Activated effector memory CD4-positive, alpha-beta T cell treated with anti-CD3 and anti-CD28 coated beads, Interleukin-2, amount 50 U/mL, for 16 hours (primary cell): ENCODE measurements around the gene COA8.
A peak's percentile ranks its signal among the peaks of the same experiment; 100 is the strongest.
"Not testable (repeated sequence)": the region's sequence is repeated elsewhere in the genome, so short reads cannot be mapped to it uniquely, and the experiment has no call there.

Experiments
- DNase-seq: peaks from one replicate; pipeline ENCODE4 v3.0.0-alpha.2; 2020

COA8 gene

DNA sequence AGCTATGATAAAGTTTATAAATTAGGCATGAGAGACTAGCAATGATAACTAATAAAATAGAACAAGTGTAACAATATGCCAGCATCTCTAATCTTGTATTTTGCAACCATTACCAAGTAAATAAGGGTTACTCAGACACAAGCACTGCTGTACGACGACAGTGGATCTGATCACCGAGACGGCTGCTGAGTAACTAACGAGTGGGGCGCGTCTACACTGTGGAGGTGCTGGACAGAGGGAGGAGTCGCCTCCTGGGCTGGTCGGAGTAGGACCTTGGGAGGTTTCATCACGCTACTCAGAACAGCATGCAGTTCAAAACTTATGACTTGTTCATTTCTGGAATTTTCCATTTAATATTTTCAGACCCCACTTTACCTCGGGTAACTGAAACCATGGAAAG, 18.4 kb downstream of the COA8 start:
- no peak for DNase-seq

DNA sequence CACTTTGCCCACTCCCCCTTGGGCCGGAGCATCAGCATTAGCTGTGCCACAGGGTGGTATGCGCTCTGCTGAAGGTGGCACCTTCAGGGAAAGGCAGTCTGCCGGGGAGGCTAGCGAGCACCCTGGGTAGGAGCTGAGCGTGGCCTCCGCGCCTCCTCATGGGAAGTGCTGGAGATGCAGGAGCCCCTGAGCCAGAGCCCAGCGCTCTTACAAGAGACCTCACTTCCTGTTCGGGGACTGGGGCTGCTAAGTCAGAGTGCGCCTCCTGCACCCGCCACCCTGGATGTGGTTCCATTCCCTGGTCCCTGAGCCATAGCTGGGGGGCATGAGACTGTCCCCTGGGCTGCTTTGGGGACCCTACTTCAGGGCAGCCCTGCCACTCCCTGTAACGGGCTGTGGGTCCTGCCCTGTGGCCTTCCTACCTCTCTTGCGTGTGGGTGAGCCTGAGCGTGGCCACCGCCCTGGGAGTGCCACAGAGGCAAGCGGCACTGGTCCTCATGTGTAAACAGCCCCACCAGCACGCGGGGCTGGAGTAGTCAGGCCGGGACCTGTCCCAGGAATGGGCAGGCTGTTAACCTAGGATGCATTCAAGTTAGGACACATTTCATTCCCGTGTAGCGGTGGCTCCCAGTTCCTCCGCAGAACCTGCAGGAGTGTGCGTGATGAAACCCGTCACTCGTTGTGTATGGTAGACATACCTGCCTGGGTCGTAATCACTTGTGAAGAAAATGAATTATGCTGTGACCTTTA, 19.4 kb downstream of the COA8 start:
- no peak for DNase-seq

DNA sequence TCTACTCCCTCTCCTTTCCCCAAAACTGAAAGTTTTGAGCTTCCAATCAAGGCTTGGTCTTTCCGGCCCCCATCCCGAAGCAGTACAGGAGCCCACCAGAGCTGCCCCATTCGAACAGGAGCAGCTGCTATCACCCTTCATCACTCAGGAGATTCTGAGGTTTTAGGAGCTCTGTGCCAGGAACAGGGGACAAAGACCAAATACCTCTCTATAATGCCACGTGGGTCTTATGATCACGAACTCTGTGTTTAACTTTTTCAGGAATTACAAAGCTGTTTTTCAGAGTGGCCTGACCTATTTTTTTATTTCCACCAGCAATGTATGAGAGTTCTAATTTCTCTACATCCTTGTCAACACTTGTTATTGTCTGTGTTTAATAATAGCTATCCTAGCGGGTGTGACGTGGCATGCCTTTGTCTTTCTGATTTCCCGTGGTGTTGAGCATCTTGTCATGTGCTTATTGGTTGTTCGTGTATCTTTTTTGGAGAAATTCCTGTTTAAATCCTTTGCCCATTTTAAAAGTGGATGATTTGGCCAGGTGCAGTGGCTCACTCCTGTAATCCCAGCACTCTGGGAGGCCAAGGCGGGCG, 21.7 kb downstream of the COA8 start:
- no peak for DNase-seq

DNA sequence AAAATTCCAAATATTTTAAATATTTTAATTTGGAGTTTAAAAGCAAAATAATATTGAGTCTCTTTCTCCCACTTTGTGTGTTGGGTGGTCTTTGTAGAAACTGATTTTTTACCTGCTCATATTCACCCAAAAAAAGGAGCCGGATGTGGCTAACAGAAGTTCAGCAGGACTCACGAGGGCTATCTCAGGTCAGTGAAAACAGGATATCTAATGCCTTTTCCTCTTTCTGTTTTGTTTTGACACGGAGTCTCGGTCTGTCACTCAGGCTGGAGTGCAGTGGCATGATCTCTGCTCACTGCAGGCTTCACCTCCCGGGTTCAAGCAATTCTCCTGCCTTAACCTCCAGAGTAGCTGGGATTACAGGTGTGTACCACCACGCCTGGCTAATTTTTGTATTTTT, 30.8 kb downstream of the COA8 start:
- DNase-seq, result no peak

DNA sequence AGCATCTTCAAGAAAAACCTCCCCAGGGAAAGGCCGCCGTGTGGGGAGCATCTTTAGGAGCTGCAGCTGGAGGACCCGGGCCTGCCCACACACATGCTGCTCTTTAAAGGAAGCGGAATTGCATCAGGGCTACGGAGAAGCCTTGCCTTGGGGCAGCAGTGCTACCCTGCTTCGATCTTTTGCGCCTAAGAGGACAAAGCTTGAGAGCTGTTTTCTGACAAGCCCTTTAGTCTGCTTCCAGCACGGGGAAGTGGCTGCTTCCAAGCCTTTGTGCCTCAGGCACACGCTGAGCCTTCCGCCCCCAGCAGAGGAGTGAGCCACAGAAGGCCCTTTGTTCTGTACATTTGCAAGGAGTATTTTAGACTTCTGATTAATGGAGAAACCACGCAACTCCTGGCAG, 31.5 kb downstream of the COA8 start:
- DNase-seq, result no peak

DNA sequence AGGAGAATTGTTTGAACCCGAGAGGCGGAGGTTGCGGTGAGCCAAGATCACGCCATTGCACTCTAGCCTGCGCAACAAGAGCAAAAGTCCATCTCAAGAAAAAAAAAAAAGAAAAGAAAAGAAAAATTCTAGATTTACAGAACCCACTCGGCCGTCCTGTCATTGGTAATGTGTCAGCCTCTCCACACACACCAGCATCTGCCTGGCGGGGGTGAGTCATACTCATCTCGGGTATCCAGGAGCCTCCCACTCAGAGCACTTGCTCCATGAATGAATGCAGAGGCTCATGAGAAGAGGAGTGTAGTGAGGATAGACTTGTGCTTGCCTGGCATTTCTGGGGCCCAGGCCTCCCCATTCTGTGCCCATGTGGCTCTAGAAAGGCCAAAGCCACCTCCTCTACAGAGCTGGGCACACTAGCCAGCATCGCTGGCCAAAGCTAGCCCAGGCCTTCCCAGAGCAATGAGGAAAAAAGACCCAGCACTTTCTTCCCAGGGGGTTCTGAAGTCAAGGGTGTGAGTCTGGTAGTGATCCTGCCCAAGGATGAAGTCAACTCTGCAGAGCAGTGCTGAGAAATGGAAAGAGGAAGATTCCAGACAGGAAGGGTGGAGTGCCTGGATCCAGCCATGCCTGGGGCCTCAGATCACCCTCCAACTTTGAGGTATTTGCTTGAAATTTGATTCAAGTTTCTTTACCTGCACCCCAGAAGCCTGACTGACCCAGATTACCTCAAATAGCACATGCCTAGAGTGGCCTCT, 35.0 kb downstream of the COA8 start:
- no peak for DNase-seq

DNA sequence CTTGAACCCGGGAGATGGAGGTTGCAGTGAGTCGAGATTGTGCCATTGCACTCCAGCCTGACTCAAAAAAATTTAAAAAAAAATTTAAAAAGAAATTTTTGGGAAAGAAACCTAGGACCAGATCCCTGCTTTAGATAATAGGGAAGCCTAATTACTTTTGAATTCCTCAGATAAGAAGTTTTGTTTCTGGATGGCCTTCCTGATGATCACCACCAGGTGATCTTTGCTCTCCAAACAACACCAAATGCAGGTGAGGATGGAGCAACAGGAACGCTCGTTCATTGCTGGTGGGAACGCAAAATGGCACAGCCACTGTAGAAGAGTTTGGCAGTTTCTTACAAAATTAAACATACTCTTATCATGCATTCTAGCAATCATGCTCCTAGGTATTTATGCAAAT, 37.7 kb downstream of the COA8 start:
- no peak for DNase-seq

DNA sequence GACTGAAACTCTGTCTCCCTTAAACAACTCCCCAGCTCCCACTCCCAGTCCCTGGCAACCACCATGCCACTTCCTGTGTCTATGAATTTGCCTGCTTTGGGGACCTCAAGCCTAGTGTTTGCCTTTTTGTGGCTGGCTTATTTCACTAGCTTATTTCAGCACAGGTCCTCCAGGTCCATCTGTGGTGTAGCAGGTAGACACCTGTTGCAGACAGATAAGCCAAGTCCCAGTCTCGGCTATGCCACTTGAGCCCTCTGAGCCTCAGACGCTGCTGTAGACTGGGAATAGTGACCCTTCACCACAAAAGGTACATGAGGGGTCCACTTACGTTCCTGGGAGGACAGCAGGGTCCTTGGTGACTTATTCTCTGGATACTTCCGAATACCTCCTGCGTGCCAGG, 41.9 kb downstream of the COA8 start:
- no peak for DNase-seq

DNA sequence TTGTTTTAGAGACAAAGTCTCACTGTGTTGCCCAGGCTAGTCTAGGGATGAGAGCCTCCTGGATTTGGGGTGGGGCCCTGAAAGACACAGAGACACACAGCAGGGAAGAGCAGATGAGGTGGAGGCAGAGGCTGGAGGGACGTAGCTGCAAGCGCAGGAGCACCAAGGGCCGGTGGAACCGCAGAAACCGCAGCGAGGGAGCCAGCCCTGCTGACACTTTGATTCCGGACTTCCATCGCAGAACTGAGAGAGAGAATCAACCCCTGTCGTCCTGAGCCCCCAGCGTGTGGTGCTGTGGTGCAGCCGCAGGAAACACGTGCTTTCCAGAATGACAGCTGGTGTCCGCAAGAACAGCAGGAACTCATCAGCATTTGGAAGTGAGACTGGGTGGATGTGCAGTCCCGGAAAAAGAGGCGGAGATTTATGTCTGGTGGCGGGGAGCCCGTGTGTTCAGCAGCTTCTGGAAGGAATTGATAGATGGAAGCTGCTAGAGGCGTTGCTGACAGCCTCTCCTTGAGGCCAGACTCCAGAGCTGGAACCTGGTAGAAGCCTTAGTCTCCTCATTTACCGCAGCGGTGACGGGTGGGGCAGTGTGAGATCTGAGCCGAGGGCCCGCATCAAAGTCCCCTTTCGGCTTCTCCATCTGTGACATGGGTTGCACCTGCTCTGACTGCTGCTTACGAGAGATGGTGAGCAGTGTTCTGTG, 44.4 kb downstream of the COA8 start:
- DNase-seq, result peak; percentile 79

DNA sequence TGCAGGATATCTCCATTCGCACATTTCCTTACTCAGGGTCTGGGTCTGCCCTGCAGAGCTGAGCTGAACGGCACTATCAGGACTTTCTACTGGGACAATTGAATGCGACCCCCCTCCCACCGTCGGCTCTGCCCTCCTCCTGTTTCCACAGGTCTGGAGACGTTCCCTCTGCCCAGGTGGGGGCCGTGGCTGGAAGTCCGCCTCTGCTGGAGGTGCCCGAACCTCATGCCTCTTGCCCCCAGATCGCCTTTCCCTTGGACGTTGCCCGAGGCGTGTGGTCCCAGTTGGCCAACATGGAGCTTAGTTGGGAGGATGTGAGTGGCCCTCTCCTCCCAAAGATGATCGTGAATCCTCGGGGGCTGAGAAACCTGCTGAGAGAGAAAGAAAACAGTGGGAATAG, 45.1 kb downstream of the COA8 start:
- no peak for DNase-seq

DNA sequence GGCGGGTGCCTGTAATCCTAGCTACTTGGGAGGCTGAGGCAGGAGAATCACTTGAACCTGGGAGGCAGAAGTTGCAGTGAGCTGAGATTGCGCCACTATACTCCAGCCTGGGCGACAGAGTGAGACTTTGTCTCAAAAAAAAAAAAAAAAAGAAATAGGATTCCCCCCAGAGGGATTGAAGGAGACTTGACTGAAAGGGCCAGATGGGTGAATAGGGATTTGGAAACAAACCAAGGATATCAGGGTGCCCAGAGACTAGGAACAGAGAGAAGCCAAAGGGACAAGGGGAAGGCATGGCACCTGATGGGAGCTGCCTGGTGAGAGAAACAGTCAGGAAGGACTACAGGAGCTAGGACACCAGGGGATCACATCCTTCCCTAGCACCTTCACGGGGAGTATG, 46.3 kb downstream of the COA8 start:
- DNase-seq, result not testable (repeated sequence)

DNA sequence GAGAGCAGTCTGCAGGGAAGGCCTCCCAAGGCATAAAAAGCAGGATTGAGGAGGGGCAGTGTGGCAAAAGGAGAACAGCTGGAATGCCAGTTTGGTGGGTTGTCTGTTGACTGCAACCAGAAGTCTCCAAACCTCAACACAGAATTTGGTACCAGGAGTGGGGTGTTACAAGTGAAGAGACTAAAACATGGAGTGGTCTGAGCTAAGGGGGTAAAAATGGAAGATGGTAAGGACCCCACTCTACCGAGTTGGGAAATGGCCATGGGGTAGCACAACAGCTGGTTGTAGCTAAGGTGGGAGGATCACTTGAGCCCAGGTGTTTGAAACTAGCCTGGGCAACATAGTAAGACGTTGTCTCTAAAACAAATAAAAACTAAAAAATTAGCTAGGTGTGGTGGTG, 48.5 kb downstream of the COA8 start:
- DNase-seq, result no peak

DNA sequence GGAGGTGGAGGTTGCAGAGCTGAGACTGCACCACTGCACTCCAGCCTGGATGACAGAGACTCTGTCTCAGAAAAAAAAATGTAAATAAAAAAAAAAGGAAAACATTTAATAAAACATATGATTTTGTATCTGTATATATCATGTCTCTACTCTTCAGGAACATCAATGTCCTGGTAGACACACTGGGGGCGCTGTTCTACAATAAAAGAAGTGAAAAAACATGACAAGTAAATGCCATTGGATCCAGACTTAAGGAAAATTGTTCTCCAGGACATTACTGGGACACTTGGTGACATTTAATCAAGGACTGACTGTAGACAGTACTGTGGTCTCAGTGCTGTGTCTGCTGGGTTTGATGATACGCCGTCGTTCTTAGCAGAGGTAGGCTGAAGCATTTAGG, 50.8 kb downstream of the COA8 start:
- no peak for DNase-seq

DNA sequence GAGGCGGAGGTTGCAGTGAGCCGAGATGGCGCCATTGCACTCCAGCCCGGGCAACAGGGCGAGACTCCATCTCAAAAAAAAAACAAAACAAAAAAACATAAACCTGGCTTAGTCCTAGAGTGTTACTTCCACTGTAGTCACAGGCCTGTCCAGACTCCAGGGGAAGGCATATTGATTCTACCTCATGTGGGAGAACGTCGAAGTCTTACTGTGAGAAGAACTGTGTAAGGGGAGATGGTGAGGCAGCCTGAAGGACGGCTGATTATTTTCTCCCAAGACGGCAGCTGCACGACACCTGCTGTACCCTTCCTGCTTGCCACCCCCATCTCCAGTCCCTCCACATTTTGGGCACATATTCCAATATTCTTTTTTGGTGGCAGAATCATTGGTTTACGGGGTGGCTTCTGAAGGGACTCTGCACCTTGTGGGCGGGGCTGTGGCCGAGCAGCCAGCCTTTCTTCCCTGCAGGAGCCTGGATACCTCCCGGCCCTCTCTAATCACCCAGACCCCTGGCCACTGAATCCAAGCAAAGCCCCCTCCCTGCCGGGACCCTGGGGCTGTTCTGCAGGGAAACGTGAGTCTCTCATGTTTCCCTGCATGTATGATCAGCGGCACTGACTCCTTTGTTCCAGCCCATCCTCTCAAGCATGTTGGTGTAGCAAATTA, 54.0 kb downstream of the COA8 start:
- no peak for DNase-seq

DNA sequence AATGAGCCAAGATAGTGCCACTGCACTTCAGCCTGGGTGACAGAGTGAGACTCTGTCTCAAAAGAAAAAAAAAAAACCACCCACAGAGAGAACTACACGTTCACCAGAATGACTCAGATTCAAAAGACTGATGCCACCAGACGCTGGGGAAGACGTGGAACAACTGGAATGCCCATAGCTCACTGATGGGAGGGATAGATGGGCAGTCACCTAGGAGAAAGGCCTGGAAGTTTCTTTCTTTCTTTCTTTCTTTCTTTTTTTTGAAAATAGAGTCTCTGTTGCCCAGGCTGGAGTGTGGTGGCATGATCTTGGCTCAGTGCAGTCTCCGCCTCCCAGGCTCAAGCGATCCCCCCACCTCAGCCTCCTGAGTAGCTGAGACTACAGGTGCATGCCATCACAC, 56.3 kb downstream of the COA8 start:
- no peak for DNase-seq

DNA sequence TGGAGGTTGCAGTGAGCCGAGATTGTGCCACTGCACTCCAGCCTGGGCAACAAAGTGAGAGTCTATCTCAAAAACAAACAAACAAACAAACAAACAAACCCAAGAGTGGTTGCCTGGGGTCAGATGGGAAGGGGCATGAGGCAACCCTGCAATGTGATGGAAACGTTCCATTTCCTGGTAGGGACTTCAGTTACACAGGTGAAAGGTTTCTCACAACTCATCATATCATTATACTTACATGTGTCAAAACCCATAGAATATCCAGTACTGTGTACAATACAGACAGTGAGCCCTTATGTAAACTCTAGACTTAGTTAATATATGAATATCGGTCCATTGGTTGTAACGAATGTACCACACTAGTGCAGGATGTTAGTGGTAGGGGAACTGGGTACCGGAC, 59.1 kb downstream of the COA8 start:
- DNase-seq, result no peak

DNA sequence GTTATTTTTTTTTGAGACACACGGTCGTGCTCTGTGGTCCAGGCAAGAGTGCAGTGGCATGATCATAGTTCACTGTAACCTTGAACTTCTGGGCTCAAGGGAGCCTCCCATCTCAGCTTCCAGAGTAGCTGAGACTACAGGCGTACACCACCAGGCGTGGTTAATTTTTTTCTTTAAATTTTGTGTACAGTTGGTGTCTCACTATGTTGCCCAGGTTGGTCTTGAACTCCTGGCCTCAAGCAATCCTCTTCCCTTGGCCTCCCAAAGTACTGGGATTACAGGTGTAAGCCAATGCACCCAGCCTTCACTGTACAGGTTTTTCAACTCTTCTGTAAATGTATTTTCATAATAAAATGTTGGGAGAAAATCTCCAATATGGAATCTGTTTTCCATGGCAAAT, 60.5 kb downstream of the COA8 start:
- DNase-seq, result no peak

DNA sequence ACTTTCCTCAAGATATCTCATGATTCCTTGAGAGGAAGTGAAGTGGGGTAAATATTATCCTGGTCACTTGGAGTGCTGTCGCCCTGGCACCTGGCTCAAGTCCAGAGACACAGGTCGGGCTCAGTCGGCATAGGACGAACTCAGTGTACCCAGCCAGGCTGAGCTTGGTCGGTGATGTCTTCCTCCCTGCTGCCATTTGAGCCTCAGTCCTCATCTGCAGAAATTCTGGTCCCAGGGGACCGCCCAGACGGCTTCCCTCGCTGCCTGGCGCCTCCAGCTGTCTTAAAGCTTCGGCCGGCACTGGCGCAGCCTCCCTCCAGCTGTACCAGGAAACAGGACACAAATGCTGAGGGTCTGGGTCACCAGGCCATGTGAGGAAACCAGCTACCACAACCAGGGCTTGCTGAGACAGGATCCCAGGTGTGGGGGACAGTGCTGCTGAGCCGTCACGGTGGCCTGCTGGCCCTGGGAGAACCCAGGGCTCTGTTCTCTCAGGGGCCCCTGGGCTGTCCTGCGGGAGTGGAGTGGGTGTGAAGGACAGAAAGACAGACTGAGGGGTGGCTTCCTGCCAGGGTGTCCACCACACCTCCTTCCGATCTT, 61.2 kb downstream of the COA8 start:
- DNase-seq, result no peak

DNA sequence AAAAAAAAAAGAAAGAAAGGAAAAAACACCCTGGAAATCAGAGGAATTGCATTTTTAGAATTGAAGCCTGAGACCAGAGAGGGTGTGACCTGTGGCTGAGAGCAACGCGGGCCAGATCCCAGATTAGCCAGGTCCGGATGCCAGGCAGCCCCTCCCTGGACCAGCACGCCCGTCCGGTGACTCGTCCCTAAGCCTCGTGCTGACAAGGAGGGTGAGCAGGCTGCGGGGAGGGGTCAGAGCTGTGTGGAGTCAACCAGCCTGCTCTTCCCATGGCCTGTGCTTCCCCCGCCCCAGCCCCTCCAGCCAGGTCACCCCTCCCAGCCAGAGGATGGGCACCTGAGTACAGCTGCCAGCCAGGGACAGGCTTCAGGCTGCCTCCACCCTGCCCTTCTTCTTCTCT, 62.1 kb downstream of the COA8 start:
- peak; percentile 72 for DNase-seq

DNA sequence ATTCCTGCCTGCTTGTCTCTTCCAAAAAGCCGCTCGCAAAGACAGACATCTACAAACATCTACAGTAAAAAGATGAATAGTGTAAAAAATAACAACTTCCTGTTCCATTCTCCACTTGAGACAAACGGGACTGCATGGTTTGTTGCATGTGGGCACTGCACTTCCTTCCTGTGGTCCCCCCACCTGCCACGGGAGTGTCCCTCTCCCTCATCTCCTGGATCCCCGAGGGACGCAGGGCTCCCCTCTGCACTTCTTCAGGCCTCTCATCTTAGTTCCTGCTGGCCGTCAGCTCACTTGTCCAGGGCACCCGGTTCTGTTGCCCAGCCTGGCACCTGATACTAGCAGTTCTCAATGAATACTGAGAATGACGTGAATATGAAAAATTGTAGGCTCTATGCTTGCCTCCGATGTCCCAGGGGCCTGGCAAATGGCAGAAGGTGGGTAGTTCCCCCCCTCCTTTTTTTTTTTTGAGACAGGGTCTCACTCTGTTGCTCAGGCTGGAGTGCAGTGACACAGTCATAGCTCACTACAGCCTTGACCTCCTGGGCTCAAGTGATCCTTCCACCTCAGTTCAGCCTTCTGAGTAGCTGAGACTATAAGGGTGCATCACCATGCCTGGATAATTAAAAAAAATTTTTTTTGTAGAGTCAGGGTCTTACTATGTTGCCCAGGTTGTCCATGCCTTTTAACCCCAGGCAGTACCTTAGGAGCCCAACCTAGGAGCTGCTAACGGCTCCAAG, 62.8 kb downstream of the COA8 start:
- peak; percentile 76 for DNase-seq

DNA sequence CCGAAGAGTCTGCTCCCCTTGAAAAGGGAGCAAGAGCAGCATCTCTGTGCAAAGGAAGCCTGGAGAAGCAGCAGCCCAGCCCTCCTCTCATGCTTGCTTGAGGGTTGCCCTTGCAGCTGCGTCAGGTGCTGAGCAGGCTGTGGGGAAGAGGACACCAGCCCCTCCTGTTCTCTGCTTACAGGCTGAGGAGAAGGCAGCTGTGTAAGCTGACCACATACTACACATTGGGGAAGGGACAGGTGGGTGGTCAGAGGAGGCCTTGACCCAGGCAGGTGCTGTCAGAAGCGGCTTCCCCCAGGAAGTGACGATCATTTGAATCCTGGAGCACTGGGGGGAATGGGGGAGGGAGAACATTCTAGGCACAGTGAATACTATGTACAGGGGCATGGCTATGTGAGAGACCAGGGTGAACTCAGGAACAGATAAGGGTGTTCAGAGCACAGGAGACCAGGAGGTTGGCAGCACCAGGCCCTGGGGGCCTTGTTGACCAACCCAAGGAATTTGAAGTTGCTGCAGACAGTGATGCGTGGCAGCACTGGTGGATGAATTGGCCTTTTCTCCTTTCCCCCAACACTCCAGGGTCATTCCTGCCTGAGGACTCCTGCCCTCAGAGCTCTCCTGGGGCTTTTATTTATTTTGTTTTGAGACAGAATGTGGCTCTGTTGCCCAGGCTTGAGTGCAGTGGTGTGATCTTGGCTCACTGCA, 63.5 kb downstream of the COA8 start:
- DNase-seq, result no peak
